ENCODE measurements around the gene DLG2. TPM values are rescaled to one million over a fixed set of nuclear protein-coding genes. Genes with fewer than 3 reads are reported as not detected.

Gene DLG2
- total RNA-seq, 2 experiments from 2014 or later = 6.9 to 8.2 TPM

- POLR2A ChIA-PET = no interaction called here
- no peaks in the 10 kb centered on the region for H3K4me1 ChIP-seq (ENCODE audit: insufficient read depth, low read length, poor library complexity, severe bottlenecking)
- H4K20me1 ChIP-seq (ENCODE audit: insufficient read depth, low read length) = no peaks in the 10 kb centered on the region
- TF ChIP-seq EZH2phosphoT487 (IDR thresholded peaks at IDR 0.05; ENCODE audit: borderline replicate concordance, low read depth, low read length) (no peak), CTCF (conservative IDR thresholded peaks at IDR 0.05; ENCODE audit: low read length) (no peak)
- no peaks in the 10 kb centered on the region for H3K36me3 ChIP-seq (ENCODE audit: insufficient read depth, low read length)
- DNase-seq (ENCODE audit: low spot score) = no peak
- CTCF ChIA-PET (ENCODE audit: unreplicated experiment) = no interaction called here
- H3K27ac ChIP-seq (ENCODE audit: low read depth, low read length, poor library complexity, severe bottlenecking) = no peak overlapping the region
- no peak overlapping the region for H2AFZ ChIP-seq (ENCODE audit: low read length)
- H3K9me2 ChIP-seq (ENCODE audit: insufficient read depth, low read length) = 0 out of 2 replicates have a peak, but pooled peaks cover 3% of the 10 kb centered on the region
- no peaks in the 10 kb centered on the region for H3K79me2 ChIP-seq (ENCODE audit: insufficient read depth, low read depth, low read length)
- intact Hi-C loops (cut with micrococcal nuclease; ENCODE audit: unreplicated experiment) = no loop called here
- BruUV-seq (replicated peaks) = no TSS peak
- H3K4me2 ChIP-seq (ENCODE audit: low read length) = no peak overlapping the region
- no peak overlapping the region for H3K4me3 ChIP-seq (ENCODE audit: low read depth, low read length, poor library complexity, severe bottlenecking)
- H3K9me3 ChIP-seq (ENCODE audit: low read length) = no peaks in the 10 kb centered on the region
Measured at GRCh38 chr11:84675396-84676025, 951.6 kb downstream of the DLG2 start.

DNA sequence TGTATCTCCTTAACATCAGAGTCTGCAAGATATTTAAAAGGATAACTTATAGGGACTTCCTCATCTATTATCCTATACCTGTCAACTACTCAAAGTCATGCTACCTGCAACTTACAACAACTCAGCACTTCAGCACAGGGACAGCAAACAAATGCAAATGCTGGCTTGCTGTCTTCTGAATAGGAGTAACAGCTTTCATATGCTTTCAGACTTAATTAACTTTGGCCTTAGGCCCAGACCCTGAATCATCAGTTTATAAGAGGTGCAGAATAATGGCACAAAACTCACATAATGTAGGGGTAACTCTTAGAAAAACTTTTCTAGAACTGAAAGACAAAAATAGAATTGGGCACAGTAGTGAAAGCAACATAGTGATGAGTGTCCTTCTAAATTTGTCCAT is 953.4 kb downstream of the DLG2 start:
- intact Hi-C loops (cut with micrococcal nuclease; ENCODE audit: unreplicated experiment) = no loop called here
- Histone ChIP-seq H3K9me2 (ENCODE audit: insufficient read depth, low read length) (0 out of 2 replicates have a peak, but pooled peaks cover 3% of the 10 kb centered on the region), H3K27ac (ENCODE audit: low read depth, low read length, poor library complexity, severe bottlenecking) (no peak overlapping the region), H3K4me3 (ENCODE audit: low read depth, low read length, poor library complexity, severe bottlenecking) (no peak overlapping the region), H3K36me3 (ENCODE audit: insufficient read depth, low read length) (no peaks in the 10 kb centered on the region), H4K20me1 (ENCODE audit: insufficient read depth, low read length) (no peaks in the 10 kb centered on the region), H3K4me2 (ENCODE audit: low read length) (no peak overlapping the region), H2AFZ (ENCODE audit: low read length) (no peak overlapping the region), H3K79me2 (ENCODE audit: insufficient read depth, low read depth, low read length) (no peaks in the 10 kb centered on the region), H3K9me3 (ENCODE audit: low read length) (no peaks in the 10 kb centered on the region), H3K4me1 (ENCODE audit: insufficient read depth, low read length, poor library complexity, severe bottlenecking) (no peaks in the 10 kb centered on the region)
- no TSS peak for BruUV-seq (replicated peaks)
- TF ChIP-seq CTCF (conservative IDR thresholded peaks at IDR 0.05; ENCODE audit: low read length) (no peak), EZH2phosphoT487 (IDR thresholded peaks at IDR 0.05; ENCODE audit: borderline replicate concordance, low read depth, low read length) (no peak)
- ChIA-PET CTCF (ENCODE audit: unreplicated experiment) (no interaction called here), POLR2A (interaction anchor here (0.7 kb wide), 1 partner anchor 123 kb away, joined by 3 read pairs; no protein-coding TSS in a partner anchor)
- no peak for DNase-seq (ENCODE audit: low spot score)

- BruUV-seq (replicated peaks) = no TSS peak
- Histone ChIP-seq H3K9me2 (ENCODE audit: insufficient read depth, low read length) (0 out of 2 replicates have a peak, but pooled peaks cover 3% of the 10 kb centered on the region), H3K4me2 (ENCODE audit: low read length) (no peak overlapping the region), H3K27ac (ENCODE audit: low read depth, low read length, poor library complexity, severe bottlenecking) (no peak overlapping the region), H3K4me1 (ENCODE audit: insufficient read depth, low read length, poor library complexity, severe bottlenecking) (no peaks in the 10 kb centered on the region), H3K9me3 (ENCODE audit: low read length) (no peaks in the 10 kb centered on the region), H4K20me1 (ENCODE audit: insufficient read depth, low read length) (no peaks in the 10 kb centered on the region), H3K36me3 (ENCODE audit: insufficient read depth, low read length) (no peaks in the 10 kb centered on the region), H3K79me2 (ENCODE audit: insufficient read depth, low read depth, low read length) (no peaks in the 10 kb centered on the region), H3K4me3 (ENCODE audit: low read depth, low read length, poor library complexity, severe bottlenecking) (no peak overlapping the region), H2AFZ (ENCODE audit: low read length) (no peak overlapping the region)
- no peak for DNase-seq (ENCODE audit: low spot score)
- intact Hi-C loops (cut with micrococcal nuclease; ENCODE audit: unreplicated experiment) = no loop called here
- CTCF ChIA-PET (ENCODE audit: unreplicated experiment) = no interaction called here
- TF ChIP-seq CTCF (conservative IDR thresholded peaks at IDR 0.05; ENCODE audit: low read length) (no peak), EZH2phosphoT487 (IDR thresholded peaks at IDR 0.05; ENCODE audit: borderline replicate concordance, low read depth, low read length) (no peak)
- POLR2A ChIA-PET = no interaction called here
Measured at GRCh38 chr11:84671325-84671999, 955.7 kb downstream of the DLG2 start.
